CD4-positive, CD25-positive, alpha-beta regulatory T cell (primary cell): Measurements from ENCODE around the gene CCDC178. TPM values are rescaled to one million over a fixed set of nuclear protein-coding genes. Genes with fewer than 3 reads are reported as not detected.

Source experiments
- ATAC-seq, 2 donors: fragments of 150-1000 bp; cut with Tn5 transposase; one replicate each; pipeline ENCODE4 v1.10.0; 2021; ENCODE audit warnings: low read depth in 2 of 2, moderate number of reproducible peaks in 2 of 2, moderate library complexity in 1 of 2
- DNase-seq, 3 donors: peaks; one replicate each; pipeline versions ENCODE4 v3.0.0 to v3.0.0-alpha.2; 2012 to 2022; ENCODE audit warnings: mixed read lengths in 1 of 3
- H3K27ac ChIP-seq: one replicate; pipeline ENCODE4 v1.7.0; 2013; ENCODE audit warnings: mild to moderate bottlenecking, low read length; ENCODE audit not compliant: insufficient read depth, poor library complexity, severe bottlenecking
- H3K27me3 ChIP-seq: one replicate; pipeline ENCODE4 v1.7.0; 2013; ENCODE audit warnings: low read length; ENCODE audit not compliant: control insufficient read depth, insufficient read depth
- H3K36me3 ChIP-seq: one replicate; pipeline ENCODE4 v1.7.0; 2013; ENCODE audit warnings: mild to moderate bottlenecking, low read length, moderate library complexity; ENCODE audit not compliant: control insufficient read depth, insufficient read depth
- H3K4me1 ChIP-seq: 2 replicates; pipeline ENCODE4 v1.7.0; 2013; ENCODE audit warnings: mild to moderate bottlenecking, low read length; ENCODE audit not compliant: insufficient read depth, control insufficient read depth, poor library complexity, severe bottlenecking
- H3K4me3 ChIP-seq: one replicate; pipeline ENCODE4 v1.7.0; 2013; ENCODE audit warnings: low read depth, mild to moderate bottlenecking, low read length, moderate library complexity
- H3K9me3 ChIP-seq, 2 experiments: 1 replicate in 1 of 2; 2 replicates in 1 of 2; pipeline ENCODE4 v1.7.0; 2013; ENCODE audit warnings: low read length in 2 of 2, mild to moderate bottlenecking in 1 of 2, moderate library complexity in 1 of 2; ENCODE audit not compliant: control insufficient read depth in 2 of 2
- H3K27ac Mint-ChIP-seq, 3 donors: one replicate each; pipeline ENCODE4 v1.8.0; 2020 to 2022; ENCODE audit warnings: mild to moderate bottlenecking in 3 of 3, mixed read lengths in 3 of 3, moderate library complexity in 2 of 3
- H3K27me3 Mint-ChIP-seq: one replicate; pipeline ENCODE4 v1.8.0; 2022; ENCODE audit warnings: mild to moderate bottlenecking, mixed read lengths
- H3K36me3 Mint-ChIP-seq: one replicate; pipeline ENCODE4 v1.8.0; 2020; ENCODE audit warnings: mixed read lengths
- H3K4me1 Mint-ChIP-seq, 4 donors: one replicate each; pipeline ENCODE4 v1.8.0; 2020 to 2022; ENCODE audit warnings: mixed read lengths in 4 of 4, mild to moderate bottlenecking in 1 of 4
- H3K4me3 Mint-ChIP-seq, 4 donors: one replicate each; pipeline ENCODE4 v1.8.0; 2020 to 2022; ENCODE audit warnings: mild to moderate bottlenecking in 4 of 4, mixed read lengths in 4 of 4, moderate library complexity in 3 of 4
- H3K9me3 Mint-ChIP-seq, 7 donors: one replicate each; pipeline ENCODE4 v1.8.0; 2020 to 2022; ENCODE audit warnings: mixed read lengths in 7 of 7, mild to moderate bottlenecking in 3 of 7, moderate library complexity in 2 of 7
- polyA plus RNA-seq, 4 donors: library from polyadenylated mRNA; unstranded; fragments of 300-500 nt; fragmentation: Illumina TruSeq; gene quantifications; one replicate each; pipeline ENCODE4 v1.2.3, GENCODE V29; 2021
- total RNA-seq: library from RNA; stranded (reverse); gene quantifications from one replicate; pipeline ENCODE4 v1.2.3, GENCODE V29; 2022

CCDC178 gene
- total and polyA plus RNA-seq, 5 donors from 2014 or later = not detected

DNA sequence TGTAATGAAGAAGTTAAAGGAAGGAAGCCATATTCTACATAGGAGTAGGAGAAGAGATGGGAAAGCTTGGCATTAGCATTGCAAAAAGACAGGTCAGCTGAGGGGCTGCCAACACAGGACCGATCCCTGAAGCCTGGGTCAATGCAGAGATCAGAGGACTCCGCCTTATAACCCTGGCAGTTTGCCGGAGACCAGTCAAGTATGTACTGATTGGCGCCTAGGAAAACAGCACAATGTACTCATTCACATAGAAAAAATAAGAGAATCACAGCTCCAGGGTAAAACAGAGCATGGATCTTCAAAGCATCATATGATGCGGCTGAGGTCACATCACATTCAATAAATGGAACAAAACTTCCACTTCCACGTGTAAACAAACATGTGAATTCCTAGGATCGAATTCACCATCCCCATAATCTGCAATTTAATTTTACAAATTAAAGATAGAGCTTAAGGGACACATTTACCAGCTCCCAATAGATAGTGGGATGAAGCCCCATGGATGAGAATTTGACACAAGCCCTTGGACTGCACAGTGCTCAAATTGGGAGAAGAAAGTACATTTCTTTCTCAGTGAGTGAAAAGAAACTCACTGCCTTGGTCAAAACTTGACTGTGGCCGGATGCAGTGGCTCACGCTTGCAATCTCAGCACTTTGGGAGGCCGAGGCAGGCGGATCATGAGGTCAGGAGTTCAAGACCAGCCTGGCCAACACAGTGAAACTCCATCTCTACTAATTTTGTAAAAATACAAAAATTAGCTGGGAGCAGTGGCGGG is 532.7 kb downstream of the CCDC178 start:
- H3K27ac ChIP-seq = no peak overlapping the region
- Mint-ChIP-seq H3K4me1 (no peaks in the 10 kb centered on the region), H3K4me3 (no peak overlapping the region), H3K36me3 (no peaks in the 10 kb centered on the region), H3K27me3 (no peaks in the 10 kb centered on the region), H3K9me3 (peaks cover 0 to 17% (median 3%) of the 10 kb centered on the region in 7 donors), H3K27ac (no peak overlapping the region)
- DNase-seq (no peak), ATAC-seq (no peak)
- no peaks in the 10 kb centered on the region for H3K9me3 ChIP-seq
- H3K4me3 ChIP-seq = no peak overlapping the region
- no peaks in the 10 kb centered on the region for H3K4me1 ChIP-seq
- H3K36me3 ChIP-seq = no peaks in the 10 kb centered on the region
- H3K27me3 ChIP-seq = no peaks in the 10 kb centered on the region

DNA sequence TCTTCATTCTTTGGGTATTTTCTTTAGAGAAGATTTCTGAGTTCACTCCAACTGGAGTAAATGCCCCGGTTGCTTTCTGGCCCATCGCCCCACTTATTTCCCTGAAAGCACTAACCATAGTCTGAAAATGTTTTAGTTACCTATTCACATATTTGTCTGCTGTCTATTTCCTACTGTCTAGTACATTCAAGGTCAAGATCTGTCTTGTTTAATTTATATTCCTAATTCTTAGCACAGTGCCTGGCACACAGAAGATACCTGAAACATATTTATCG is 533.3 kb downstream of the CCDC178 start:
- no peak overlapping the region for H3K27ac Mint-ChIP-seq
- DNase-seq = no peak
- no peaks in the 10 kb centered on the region for H3K36me3 Mint-ChIP-seq
- no peak for ATAC-seq
- no peaks in the 10 kb centered on the region for H3K27me3 Mint-ChIP-seq
- Histone ChIP-seq H3K36me3 (no peaks in the 10 kb centered on the region), H3K4me3 (no peak overlapping the region), H3K9me3 (no peaks in the 10 kb centered on the region), H3K27ac (no peak overlapping the region), H3K4me1 (no peaks in the 10 kb centered on the region), H3K27me3 (no peaks in the 10 kb centered on the region)
- peaks cover 1 to 15% (median 3%) of the 10 kb centered on the region in 7 donors for H3K9me3 Mint-ChIP-seq
- H3K4me3 Mint-ChIP-seq = no peak overlapping the region
- H3K4me1 Mint-ChIP-seq = no peaks in the 10 kb centered on the region

DNA sequence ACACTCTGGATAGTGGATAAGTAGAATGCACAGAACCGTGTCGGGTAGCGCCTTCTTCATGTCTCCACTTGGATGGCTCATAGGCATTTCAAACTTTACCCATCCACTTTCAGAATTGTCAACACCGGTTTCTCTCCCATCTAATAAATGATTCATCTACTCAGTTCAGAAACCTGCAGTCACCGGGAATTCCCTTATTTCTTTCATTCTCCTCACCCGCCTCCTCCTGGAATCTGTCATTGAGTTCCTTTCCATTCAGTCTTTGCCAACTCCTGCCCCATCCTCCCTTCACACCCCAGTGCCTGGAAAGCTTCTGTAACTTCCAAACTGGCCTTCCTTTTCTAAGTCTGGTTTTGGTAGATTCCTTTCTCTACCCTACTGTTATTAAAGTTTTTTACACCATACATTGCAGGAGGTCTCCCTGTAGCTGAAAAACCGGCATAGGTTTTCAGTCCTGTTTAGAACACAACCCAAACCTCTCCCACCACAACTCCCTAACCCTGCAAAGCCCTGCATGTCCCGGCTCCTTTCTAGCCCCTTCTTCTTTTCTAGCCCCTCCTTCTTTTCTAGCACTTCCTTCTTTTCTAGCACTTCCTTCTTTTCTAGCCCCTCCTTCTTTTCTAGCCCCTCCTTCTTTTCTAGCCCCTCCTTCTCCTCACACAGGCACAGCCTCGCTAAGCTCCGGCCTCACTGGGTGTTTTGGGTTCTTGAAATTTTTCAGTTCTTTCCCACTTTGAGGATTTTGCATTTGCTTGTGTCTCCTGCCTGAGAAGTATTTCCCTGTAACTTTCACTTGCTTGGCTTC is 533.8 kb downstream of the CCDC178 start:
- no peak overlapping the region for H3K27ac Mint-ChIP-seq
- Histone ChIP-seq H3K36me3 (no peaks in the 10 kb centered on the region), H3K4me1 (no peaks in the 10 kb centered on the region), H3K4me3 (no peak overlapping the region), H3K27ac (no peak overlapping the region), H3K27me3 (no peaks in the 10 kb centered on the region), H3K9me3 (no peaks in the 10 kb centered on the region)
- H3K36me3 Mint-ChIP-seq = no peaks in the 10 kb centered on the region
- no peaks in the 10 kb centered on the region for H3K4me1 Mint-ChIP-seq
- H3K9me3 Mint-ChIP-seq = peaks cover 1 to 15% (median 3%) of the 10 kb centered on the region in 7 donors
- no peak overlapping the region for H3K4me3 Mint-ChIP-seq
- H3K27me3 Mint-ChIP-seq = no peaks in the 10 kb centered on the region
- no peak for ATAC-seq
- no peak for DNase-seq

DNA sequence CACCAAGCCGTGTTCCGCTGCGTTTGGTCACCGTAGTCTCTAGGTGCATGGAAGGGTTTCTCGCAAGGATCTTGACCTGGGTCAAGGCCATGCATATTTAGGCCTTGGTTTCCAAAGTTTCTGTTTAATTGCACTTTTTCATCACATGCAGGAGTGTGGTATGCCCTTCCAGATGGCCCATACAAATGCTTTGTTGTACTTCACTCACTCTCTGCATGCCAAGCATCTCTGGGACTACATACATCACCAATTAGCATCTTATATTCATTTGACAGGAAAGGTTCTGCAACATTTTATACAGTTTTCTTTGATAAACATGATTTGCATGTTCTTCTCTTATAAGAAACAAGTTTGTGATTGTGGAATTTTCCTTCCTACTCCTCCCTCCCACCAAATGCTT is 534.9 kb downstream of the CCDC178 start:
- DNase-seq (no peak), ATAC-seq (no peak)
- Histone ChIP-seq H3K4me1 (no peaks in the 10 kb centered on the region), H3K36me3 (no peaks in the 10 kb centered on the region), H3K9me3 (no peaks in the 10 kb centered on the region), H3K27me3 (no peaks in the 10 kb centered on the region), H3K27ac (no peak overlapping the region), H3K4me3 (no peak overlapping the region)
- no peaks in the 10 kb centered on the region for H3K36me3 Mint-ChIP-seq
- no peaks in the 10 kb centered on the region for H3K27me3 Mint-ChIP-seq
- no peaks in the 10 kb centered on the region for H3K4me1 Mint-ChIP-seq
- H3K4me3 Mint-ChIP-seq = no peak overlapping the region
- peaks cover 1 to 15% (median 3%) of the 10 kb centered on the region in 7 donors for H3K9me3 Mint-ChIP-seq
- H3K27ac Mint-ChIP-seq = no peak overlapping the region

DNA sequence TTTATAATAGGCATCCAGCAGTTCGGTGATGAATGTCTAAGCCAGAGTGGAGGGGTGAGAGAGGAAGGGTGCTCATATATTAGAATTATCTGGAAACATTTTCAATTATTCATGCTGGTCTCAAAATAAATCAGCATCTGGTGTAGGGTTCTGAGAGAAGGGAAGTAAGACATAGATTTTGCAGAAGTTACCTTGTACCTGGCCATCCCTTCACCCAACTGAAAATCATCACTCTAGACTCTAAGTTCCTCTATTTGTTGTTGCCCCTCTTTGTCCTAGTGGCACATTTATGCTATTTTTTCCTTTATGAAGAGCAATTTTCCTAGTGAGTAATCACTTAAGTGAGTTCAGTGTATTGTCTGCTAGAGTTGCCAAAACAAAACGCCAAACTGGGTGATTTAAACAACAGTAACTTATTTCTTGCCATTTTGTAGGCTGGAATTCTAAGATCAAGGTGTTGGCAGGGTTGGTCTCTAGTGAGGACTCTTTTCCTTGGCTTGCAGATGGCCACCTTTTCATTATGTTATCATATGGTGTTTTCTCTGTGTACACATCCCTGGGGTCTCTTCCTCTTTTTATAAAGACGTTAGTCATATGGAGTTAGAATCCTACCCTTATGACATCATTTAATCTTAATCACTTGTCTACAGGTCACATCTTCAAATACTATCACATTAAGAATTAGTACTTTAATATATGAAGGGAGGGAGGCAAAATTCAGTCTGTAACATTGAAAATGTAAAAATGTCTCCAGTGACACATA is 537.8 kb downstream of the CCDC178 start:
- Histone ChIP-seq H3K27me3 (no peaks in the 10 kb centered on the region), H3K36me3 (no peaks in the 10 kb centered on the region), H3K4me3 (no peak overlapping the region), H3K9me3 (no peaks in the 10 kb centered on the region), H3K4me1 (no peaks in the 10 kb centered on the region), H3K27ac (no peak overlapping the region)
- no peak for DNase-seq
- peaks cover 0 to 19% (median 4%) of the 10 kb centered on the region in 7 donors for H3K9me3 Mint-ChIP-seq
- H3K27me3 Mint-ChIP-seq = no peaks in the 10 kb centered on the region
- no peaks in the 10 kb centered on the region for H3K36me3 Mint-ChIP-seq
- ATAC-seq = no peak
- no peak overlapping the region for H3K27ac Mint-ChIP-seq
- H3K4me3 Mint-ChIP-seq = no peak overlapping the region
- H3K4me1 Mint-ChIP-seq = no peaks in the 10 kb centered on the region

DNA sequence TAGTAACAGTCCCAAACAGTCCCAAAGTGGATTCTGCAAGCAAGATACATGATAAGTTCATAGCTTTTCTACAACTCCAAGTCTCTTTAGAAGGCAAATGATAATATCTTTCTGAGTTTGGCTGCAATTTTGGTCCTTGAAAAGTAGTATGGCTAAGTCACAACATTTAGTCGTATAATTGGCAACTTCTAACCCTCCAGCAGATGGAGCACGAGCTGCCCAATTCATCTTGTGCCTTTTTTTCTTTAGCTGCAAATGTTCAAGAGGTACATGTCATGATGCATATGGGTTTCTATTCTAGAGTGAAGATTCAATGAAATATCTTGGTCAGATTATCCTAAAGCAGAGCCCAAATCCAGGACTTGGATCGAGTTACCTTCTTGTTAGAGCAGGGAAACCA is 540.7 kb downstream of the CCDC178 start:
- no peaks in the 10 kb centered on the region for H3K36me3 ChIP-seq
- DNase-seq (no peak), ATAC-seq (no peak)
- Mint-ChIP-seq H3K27ac (no peak overlapping the region), H3K4me1 (no peaks in the 10 kb centered on the region), H3K9me3 (peaks cover 0 to 23% (median 9%) of the 10 kb centered on the region in 7 donors), H3K4me3 (no peak overlapping the region), H3K27me3 (no peaks in the 10 kb centered on the region), H3K36me3 (no peaks in the 10 kb centered on the region)
- H3K27me3 ChIP-seq = no peaks in the 10 kb centered on the region
- H3K9me3 ChIP-seq = peaks cover 2 to 4% of the 10 kb centered on the region in 2 experiments
- no peak overlapping the region for H3K4me3 ChIP-seq
- H3K4me1 ChIP-seq = no peaks in the 10 kb centered on the region
- H3K27ac ChIP-seq = no peak overlapping the region

DNA sequence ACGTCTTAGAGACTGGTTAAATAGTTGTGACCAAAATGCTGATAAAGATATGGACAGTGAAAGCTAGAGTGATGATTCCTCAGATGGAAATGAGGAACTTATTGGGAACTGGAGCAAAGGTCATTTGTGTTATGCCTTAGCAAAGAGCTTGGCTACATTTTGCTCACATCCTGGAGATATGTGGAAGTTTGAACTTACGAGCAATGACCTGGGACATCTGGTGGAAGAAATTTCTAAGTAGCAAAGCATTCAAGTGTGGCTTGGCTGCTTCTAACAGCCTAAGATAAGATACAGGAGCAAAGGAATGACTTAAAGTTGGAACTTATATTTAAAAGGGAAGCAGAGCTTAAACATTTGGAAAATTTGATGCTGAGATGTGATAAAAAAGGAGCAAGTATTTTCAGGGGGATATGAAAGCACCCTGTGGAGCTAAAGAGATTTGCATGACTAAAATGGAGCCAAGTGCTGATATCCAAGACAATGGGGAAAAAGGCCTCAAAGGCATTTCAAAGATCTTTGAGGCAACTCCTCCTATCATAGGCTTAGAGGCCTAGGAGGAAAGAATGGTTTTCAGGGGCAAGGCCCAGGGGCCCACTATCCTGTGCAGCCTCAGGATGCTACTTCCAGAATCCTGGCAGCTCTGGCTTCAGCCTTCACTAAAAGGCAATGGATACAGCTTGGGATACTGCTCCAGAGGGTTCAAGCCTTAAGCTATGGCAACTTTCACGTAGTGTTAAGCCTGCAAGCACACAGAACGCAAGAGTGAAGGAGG is 543.6 kb downstream of the CCDC178 start:
- Histone ChIP-seq H3K27ac (no peak overlapping the region), H3K36me3 (no peaks in the 10 kb centered on the region), H3K4me3 (no peak overlapping the region), H3K4me1 (no peaks in the 10 kb centered on the region), H3K27me3 (no peaks in the 10 kb centered on the region), H3K9me3 (peaks cover 2 to 4% of the 10 kb centered on the region in 2 experiments)
- DNase-seq = no peak
- Mint-ChIP-seq H3K4me3 (no peak overlapping the region), H3K9me3 (peaks cover 0 to 22% (median 7%) of the 10 kb centered on the region in 7 donors), H3K27me3 (no peaks in the 10 kb centered on the region), H3K4me1 (no peaks in the 10 kb centered on the region), H3K27ac (no peak overlapping the region), H3K36me3 (no peaks in the 10 kb centered on the region)
- ATAC-seq = no peak
